MCF 10A (cell line): ENCODE data around the gene FILIP1L. TPM values are rescaled to one million over a fixed set of nuclear protein-coding genes. Genes with fewer than 3 reads are reported as not detected.

Source experiments
- BruUV-seq: library from RNA; stranded (reverse); fragments of 400-500 nt; replicated peaks from 2 replicates; lab custom pipeline; 2021; lab: Mats Ljungman, UMichigan
- CTCF ChIA-PET: fragments of 300-600 bp; sonication (Branson Sonifier 250); formaldehyde crosslinking; extraction: SDS; loops from one replicate; lab custom pipeline; 2021; ENCODE audit warnings: antibody characterized with exemption, inconsistent platforms; lab: Yijun Ruan, JAX
- POLR2A ChIA-PET: fragments of 300-600, 350-650 bp; sonication (Branson Sonifier 250); formaldehyde crosslinking; extraction: SDS; loops from one replicate; lab custom pipeline; 2020; ENCODE audit warnings: antibody characterized with exemption, inconsistent platforms; lab: Yijun Ruan, JAX
- DNase-seq: peaks from one replicate; pipeline ENCODE4 v3.0.0-alpha.2; 2018; ENCODE audit not compliant: unreplicated experiment
- H3K27ac Mint-ChIP-seq: one replicate; pipeline ENCODE4 v1.8.0; 2022; ENCODE audit warnings: mild to moderate bottlenecking, low read depth, mixed read lengths; ENCODE audit not compliant: unreplicated experiment
- H3K27me3 Mint-ChIP-seq: one replicate; pipeline ENCODE4 v1.8.0; 2022; ENCODE audit warnings: mixed read lengths; ENCODE audit not compliant: insufficient read depth, unreplicated experiment
- H3K36me3 Mint-ChIP-seq: one replicate; pipeline ENCODE4 v1.8.0; 2022; ENCODE audit warnings: mild to moderate bottlenecking, moderate library complexity, mixed read lengths; ENCODE audit not compliant: insufficient read depth, unreplicated experiment
- H3K4me1 Mint-ChIP-seq: one replicate; pipeline ENCODE4 v1.8.0; 2022; ENCODE audit warnings: mixed read lengths; ENCODE audit not compliant: insufficient read depth, unreplicated experiment
- H3K4me3 Mint-ChIP-seq: one replicate; pipeline ENCODE4 v1.8.0; 2022; ENCODE audit warnings: mild to moderate bottlenecking, moderate library complexity, mixed read lengths; ENCODE audit not compliant: unreplicated experiment
- H3K9me3 Mint-ChIP-seq: one replicate; pipeline ENCODE4 v1.8.0; 2022; ENCODE audit warnings: mixed read lengths; ENCODE audit not compliant: unreplicated experiment
- CTCF ChIP-seq: fragments of 200-600 bp; IDR thresholded peaks from one replicate; pipeline ENCODE4 v1.8.0; 2022; ENCODE audit warnings: antibody characterized with exemption, mild to moderate bottlenecking; ENCODE audit not compliant: unreplicated experiment
- intact Hi-C: fragments of 100-400 bp; cut with micrococcal nuclease; formaldehyde crosslinking; loops from 2 replicates; pipeline ENCODE4 v1.14.1; 2022
- total RNA-seq: library from RNA; stranded (reverse); gene quantifications from 2 replicates; pipeline ENCODE4 v1.2.3, GENCODE V29; 2022

FILIP1L gene
- total RNA-seq, 1 experiment from 2014 or later: 2.4 TPM

DNA sequence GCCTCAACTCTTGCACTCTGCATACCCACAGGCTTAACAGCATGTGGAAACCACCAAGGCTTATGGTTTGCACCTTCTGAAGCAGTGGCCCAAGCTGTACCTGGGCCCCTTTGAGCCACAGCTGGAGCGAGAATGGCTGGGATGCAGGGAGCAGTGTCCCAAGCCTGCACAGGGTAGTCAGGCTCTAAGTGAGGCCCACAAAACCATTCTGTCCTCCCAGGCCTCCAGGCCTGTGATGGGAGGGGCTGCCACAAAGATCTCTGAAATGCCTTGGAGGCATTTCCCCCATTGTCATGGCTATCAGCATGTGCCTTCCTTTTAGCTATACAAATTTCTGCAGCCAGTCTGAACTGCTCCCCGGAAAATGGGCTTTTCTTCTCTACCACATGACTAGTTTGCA, 309.1 kb downstream of the FILIP1L start:
- intact Hi-C loops: loop anchor here (5.0 kb wide), 2 partner anchors 693 to 783 kb away; no protein-coding TSS in a partner anchor

GRCh38 chr3:99803297-99803696, 311.0 kb downstream of the FILIP1L start:
- no peaks in the 10 kb centered on the region for H3K4me1 Mint-ChIP-seq
- no peak for DNase-seq
- H3K4me3 Mint-ChIP-seq: no peak overlapping the region
- no peak overlapping the region for H3K27ac Mint-ChIP-seq
- no TSS peak for BruUV-seq
- peaks cover 28% of the 10 kb centered on the region for H3K9me3 Mint-ChIP-seq
- H3K36me3 Mint-ChIP-seq: peaks cover 20% of the 10 kb centered on the region
- intact Hi-C loops: no loop called here
- ChIA-PET CTCF (interaction anchor here (1.0 kb wide), 1 partner anchor 29 kb away, joined by 7 read pairs; no protein-coding TSS in a partner anchor), POLR2A (no interaction called here)
- no peak for TF ChIP-seq CTCF
- no peaks in the 10 kb centered on the region for H3K27me3 Mint-ChIP-seq

More for the DNA sequence above, 309.1 kb downstream of the FILIP1L start:
- Mint-ChIP-seq H3K4me3 (no peak overlapping the region), H3K36me3 (peaks cover 20% of the 10 kb centered on the region), H3K27ac (no peak overlapping the region), H3K9me3 (peaks cover 28% of the 10 kb centered on the region), H3K4me1 (no peaks in the 10 kb centered on the region), H3K27me3 (no peaks in the 10 kb centered on the region)
- ChIA-PET CTCF (interaction anchor here (0.6 to 1.3 kb wide), 2 partner anchors 12 to 512 kb away, joined by 3 to 4 read pairs; no protein-coding TSS in a partner anchor), POLR2A (no interaction called here)
- BruUV-seq: no TSS peak
- DNase-seq: no peak
- no peak for TF ChIP-seq CTCF

DNA sequence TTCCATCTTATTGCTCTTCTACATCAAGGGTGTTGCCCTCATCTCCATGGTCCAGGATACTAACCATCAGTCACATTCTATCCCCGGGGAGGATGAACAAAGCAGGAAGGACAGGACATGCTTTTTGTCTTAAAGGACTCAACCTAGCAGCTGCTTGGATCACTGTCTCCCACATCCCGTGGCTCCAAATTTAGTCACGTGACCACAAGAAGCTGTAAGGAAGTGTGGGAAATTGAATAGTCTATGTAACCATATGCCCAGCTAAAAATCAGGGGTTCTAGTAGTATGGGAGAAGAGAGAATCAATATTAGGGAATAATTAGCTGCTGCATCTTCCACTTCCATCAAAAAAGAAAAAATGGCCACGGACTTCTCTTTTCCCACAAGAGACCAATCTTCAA, 314.9 kb downstream of the FILIP1L start:
- DNase-seq: no peak
- CTCF ChIA-PET: interaction anchor here (0.5 to 2.7 kb wide), 5 partner anchors 9 to 822 kb away, joined by 3 to 15 read pairs (median 4); no protein-coding TSS in a partner anchor
- POLR2A ChIA-PET: no interaction called here
- Mint-ChIP-seq H3K4me1 (no peaks in the 10 kb centered on the region), H3K4me3 (no peak overlapping the region), H3K36me3 (peaks cover 18% of the 10 kb centered on the region), H3K27ac (no peak overlapping the region), H3K27me3 (no peaks in the 10 kb centered on the region), H3K9me3 (peaks cover 19% of the 10 kb centered on the region)
- BruUV-seq: no TSS peak
- intact Hi-C loops: no loop called here
- no peak for TF ChIP-seq CTCF

DNA sequence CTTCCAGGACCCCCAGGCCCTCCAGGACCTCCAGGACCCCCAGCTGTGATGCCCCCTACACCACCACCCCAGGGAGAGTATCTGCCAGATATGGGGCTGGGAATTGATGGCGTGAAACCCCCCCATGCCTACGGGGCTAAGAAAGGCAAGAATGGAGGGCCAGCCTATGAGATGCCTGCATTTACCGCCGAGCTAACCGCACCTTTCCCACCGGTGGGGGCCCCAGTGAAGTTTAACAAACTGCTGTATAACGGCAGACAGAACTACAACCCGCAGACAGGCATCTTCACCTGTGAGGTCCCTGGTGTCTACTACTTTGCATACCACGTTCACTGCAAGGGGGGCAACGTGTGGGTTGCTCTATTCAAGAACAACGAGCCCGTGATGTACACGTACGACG, 318.7 kb downstream of the FILIP1L start:
- H3K9me3 Mint-ChIP-seq: no peaks in the 10 kb centered on the region
- peaks cover 7% of the 10 kb centered on the region for H3K36me3 Mint-ChIP-seq
- no peaks in the 10 kb centered on the region for H3K27me3 Mint-ChIP-seq
- no peak overlapping the region for H3K4me3 Mint-ChIP-seq
- TF ChIP-seq CTCF: no peak
- no TSS peak for BruUV-seq
- CTCF ChIA-PET: interaction anchor here (0.6 kb wide), 2 partner anchors 42 to 290 kb away, joined by 3 to 5 read pairs; no protein-coding TSS in a partner anchor
- no peak overlapping the region for H3K27ac Mint-ChIP-seq
- POLR2A ChIA-PET: interaction anchor here (0.7 kb wide), 1 partner anchor 465 kb away, joined by 4 read pairs; no protein-coding TSS in a partner anchor
- intact Hi-C loops: no loop called here
- DNase-seq: no peak
- no peaks in the 10 kb centered on the region for H3K4me1 Mint-ChIP-seq
